Activated naive CD8-positive, alpha-beta T cell treated with anti-CD3 and anti-CD28 coated beads, Interleukin-2, amount 50 U/mL, for 16 hours (primary cell): ENCODE measurements around the gene PROM2.

ENCODE experiments used
- DNase-seq: peaks from one replicate; pipeline ENCODE4 v3.0.0-alpha.2; 2020; ENCODE audit warnings: low read depth, low spot score

Gene PROM2

DNA sequence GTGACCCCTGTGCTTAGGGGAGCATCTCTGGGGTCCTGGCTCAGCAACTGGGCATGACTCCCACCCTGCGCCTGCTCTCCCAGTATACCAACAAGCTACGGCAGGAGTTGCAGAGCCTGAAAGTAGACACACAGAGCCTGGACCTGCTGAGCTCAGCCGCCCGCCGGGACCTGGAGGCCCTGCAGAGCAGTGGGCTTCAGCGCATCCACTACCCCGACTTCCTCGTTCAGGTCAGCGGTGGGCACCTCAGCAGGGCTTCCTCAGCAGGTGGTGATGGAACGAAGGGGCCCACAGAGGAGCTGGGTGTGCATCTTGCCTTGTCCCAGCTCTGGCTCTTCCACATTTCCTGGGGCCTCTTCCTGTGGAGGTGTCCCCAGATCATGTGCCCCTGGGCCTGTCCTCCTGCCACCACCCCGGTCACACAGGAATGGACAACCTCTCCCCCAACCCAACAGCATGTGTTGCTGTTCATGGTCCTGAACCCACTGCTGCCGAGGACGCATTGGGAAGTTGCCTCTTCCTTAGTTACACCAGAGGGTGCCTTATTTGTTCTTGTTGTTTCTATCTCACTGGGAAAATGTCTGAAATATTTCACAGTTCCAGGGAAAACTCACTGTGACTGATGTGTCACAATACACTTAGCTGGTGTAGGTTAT is 10.8 kb downstream of the PROM2 start:
- no peak for DNase-seq

DNA sequence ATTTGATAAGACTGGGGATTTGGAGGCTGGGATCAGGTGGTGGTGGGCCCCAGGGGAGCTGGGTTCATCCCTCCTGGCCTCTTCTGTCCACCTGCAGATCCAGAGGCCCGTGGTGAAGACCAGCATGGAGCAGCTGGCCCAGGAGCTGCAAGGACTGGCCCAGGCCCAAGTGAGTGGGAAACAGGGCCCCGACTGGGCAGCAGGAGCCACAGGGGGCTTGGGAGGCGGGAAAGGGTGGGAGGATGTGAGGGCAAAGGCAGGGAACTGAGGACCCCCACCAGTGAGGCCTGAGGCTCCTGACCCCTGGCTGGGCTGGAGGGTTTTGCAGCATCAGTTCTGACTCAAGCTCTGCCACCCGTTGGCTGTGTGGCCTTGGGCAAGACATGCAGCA is 11.3 kb downstream of the PROM2 start:
- DNase-seq = no peak

GRCh38 chr2:95287336-95287735 is 13.1 kb downstream of the PROM2 start:
- no peak for DNase-seq

- DNase-seq = no peak
Observed at GRCh38 chr2:95287806-95288205, 13.6 kb downstream of the PROM2 start.

GRCh38 chr2:95289253-95289652 is 15.0 kb downstream of the PROM2 start:
- DNase-seq = no peak

DNA sequence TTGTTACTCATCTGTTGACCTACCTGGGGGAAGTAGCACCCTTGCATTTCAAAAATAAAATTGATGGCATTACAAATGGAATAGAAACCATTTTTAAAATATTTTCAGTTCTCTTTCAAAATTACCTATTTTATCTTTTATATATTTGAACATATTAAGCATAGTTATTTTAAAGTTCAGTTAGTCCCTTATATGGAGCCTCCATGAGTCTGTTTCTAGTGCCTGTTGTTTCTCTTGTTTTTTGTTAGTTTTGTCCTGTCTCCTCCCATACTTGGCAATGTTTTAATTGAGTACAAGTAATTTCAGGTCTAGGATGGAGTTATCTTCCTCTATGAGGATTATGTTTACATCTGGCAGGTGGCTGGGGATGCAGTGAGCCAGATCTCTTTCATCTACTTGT is 17.0 kb downstream of the PROM2 start:
- no peak for DNase-seq

- no peak for DNase-seq
Observed at GRCh38 chr2:95292623-95293260, 18.5 kb downstream of the PROM2 start.

GRCh38 chr2:95294579-95295250 is 20.5 kb downstream of the PROM2 start:
- no peak for DNase-seq

DNA sequence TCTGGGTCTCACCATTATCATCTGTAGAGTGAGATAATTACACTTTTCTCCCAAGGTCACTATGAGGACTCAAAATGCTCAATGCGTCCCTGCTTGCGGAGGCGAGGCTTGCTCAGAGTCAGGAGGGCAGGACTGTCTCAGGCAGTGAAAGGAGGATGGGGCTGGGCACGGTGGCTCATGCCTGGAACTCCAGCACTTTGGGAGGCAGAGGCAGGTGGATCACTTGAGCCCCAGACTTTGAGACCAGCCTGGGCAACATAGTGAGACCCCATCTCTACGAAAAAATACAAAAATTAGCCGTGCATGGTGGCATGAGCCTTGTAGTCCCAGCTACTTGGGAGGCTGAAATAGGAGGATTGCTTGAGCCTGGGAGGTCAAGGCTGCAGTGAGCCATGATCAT is 21.1 kb downstream of the PROM2 start:
- DNase-seq = no peak

DNA sequence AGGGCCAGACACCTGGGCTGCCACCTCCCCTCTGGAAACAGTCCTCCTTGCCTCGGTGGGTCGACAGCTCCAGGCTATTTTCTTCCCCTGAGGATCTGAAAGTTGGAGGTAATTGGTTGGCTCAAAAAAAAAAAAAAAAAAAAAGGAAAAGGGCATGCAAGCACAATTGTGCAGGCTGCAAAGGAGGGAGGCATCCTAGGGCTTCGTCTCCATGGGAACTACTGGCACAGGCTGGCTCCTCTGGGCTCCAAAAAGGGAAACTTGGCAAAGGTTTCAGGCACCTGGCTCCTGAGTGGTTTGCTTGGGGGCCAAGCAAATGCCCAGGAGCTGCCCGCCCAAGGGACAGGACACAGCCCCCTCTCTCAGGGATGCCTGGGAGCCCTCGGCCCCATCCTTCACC is 21.8 kb downstream of the PROM2 start:
- DNase-seq = no peak

DNA sequence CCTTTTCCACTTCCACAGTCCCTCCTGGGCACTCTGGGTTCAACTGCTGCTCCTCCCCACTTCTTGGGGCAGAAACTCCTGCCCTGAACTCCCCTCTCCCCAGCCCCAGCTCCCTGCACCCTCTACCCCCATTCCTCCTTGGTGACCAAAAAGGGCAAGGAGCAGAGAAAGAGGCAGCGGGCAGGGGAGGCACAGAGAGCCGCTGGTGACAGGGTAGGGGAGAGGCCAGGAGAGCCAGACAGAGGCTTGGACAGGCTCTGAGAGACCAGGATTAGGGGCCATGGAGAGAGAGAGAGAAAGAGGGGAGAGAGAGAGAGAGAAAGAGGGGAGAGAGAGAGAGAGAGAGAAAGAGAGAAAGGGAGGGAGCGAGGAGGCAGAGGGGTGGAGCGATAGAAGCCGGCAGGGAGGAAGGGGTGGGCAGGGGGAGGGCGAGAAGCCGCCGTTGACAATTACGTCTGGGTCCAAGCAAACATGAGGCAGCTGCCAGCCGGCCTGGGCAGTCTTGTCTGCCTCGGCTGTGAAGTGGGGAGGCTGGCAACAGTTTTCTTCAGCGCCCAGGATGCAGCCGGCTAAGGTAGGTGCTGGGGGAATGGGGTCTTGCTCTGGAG is 22.7 kb downstream of the PROM2 start, which contains the start of gene KCNIP3:
KCNIP3 (plus strand) TSS at position 468 of the 608 bp plus-strand sequence; CDS start at position 560, 92 bp downstream.
- DNase-seq = no peak

DNA sequence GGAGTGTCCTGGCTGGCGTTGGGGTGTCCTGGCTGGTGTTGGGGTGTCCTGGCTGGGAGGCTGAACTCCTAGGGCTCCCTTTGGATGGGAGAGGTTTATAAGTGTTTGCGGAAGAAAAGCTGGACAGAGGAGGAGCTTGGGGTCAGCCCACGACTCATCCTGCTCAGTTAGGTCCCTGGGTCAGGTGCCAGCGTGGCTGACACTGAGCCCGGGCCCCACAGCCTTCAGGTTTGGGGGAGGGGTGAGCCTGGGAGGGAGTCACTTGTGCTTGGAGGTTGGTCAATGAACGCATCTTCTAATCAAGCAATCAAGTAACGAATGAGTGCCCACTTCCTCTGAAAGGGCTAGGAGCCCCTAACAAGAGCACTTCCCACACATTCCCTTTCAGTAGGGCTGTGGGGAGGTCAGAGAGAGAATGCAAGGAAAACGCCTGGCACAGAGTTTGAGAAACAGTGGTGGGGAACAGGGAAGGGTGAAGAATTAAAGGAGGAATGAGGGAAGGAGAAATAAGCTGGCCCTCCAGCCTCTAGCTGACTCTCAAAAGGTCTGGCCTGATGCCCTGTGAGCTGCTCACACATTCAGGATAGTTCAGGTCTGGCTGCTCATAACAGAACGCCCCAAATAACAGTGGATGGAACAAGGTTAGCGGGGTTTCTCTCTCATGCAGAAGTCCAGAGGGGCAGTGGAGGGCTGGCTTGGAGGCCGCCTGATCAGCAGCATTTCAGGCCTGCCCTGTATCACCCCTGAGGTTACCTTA is 23.6 kb downstream of the PROM2 start:
- DNase-seq = no peak

GRCh38 chr2:95298486-95299111 is 24.4 kb downstream of the PROM2 start:
- no peak for DNase-seq

- DNase-seq = no peak
Observed at GRCh38 chr2:95299961-95300360, 25.7 kb downstream of the PROM2 start.

DNA sequence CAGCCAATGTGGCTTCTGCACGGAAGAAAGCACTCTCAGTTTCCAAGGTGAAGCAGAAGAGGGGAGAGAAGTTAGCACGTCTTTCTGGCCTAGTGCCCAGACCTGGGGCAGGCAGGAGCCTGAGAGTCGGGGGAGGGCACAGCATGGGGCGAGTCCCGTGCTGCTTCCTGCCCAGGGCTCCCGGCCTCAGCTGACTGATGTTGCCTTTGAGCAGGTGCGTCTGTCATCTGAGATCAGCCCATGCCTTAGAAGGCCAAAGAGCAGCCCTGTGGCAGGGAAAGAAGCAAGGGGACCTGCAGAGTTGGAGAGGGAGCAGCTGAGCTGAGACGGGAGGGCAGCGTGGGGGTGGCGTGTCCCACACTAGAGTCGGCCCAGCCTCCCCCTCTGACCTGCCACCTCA is 26.2 kb downstream of the PROM2 start:
- no peak for DNase-seq

GRCh38 chr2:95301186-95301585 is 26.9 kb downstream of the PROM2 start:
- DNase-seq = no peak

DNA sequence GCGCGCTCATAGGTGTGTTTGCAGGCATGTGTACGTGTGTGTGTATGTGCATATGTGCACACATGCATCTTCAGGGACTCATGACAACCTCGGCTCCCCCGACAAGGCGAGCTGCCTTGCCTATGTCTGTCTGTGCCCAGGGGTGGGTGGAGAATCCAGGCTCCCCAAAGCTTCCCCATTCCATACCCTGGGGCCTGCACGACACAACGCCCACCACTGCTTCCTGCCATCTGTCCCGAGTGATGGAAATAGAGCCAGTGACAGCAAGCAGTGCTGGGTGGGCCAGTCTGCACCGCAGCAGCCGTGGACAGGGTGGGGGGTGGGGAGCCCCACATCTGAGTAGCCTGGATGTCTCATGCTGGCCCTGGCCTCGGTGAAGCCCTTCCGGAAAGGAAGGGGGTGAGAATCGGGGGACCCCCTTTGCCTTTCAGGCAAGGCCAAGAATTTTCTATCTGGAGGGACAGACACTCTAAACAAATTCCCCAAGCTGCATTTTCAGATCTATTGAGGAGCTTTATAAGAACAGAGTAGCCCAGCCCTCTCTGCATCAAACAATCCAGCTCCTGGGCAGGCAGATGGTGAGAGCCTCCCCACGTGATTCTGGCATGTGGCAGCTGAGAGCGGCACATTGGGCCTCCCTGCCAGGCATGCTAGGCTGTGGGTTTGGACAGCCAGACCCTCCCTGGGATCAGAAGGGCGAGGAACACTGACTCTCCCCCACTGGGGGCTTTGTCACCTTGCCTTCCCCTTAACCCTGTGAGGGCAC is 27.8 kb downstream of the PROM2 start:
- DNase-seq = no peak

GRCh38 chr2:95303191-95303919 is 29.1 kb downstream of the PROM2 start:
- no peak for DNase-seq

DNA sequence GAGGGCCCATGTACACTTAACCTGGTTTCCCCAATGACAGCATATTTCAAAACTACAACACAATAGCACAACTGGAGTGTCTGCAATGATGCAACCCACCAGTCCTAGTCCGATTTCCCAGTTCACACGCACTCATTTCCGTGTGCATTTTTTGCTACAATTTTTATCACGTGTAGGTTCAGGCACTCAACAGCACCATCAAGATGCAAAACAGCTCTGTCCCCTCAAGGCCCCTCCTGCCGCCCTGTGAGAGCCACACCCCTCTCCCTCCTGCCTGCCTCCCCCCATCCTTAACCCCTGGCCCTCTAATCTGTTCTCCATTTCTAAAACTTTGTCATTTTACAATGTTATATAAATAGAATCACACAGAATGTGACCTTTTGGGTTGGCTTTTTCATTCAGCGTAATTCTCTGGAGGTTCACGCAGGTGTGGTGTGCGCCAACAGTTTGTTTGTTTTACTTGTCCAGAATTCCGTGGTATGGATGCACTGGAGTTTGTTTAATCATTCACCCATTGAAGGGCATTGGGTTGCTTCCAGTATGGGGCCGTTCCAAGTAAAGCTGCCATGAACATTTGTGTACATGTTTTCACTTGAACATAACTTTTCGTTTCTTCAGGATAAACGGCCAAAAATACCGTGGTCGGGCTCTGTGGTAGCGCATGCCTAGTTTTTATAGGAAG is 31.3 kb downstream of the PROM2 start:
- no peak for DNase-seq
